MM.1S (cell line): ENCODE results near the gene NACAD.

Experiments used
- DNase-seq: peaks from one replicate; pipeline ENCODE4 v3.0.0-alpha.2; 2015
- H2AFZ ChIP-seq: fragments of 300-600 bp; sonication (generic); 2 replicates; pipeline ENCODE4 v1.6.0; 2016; ENCODE audit warnings: antibody characterized with exemption, low read length
- H3F3A ChIP-seq: fragments of 300-600 bp; sonication (generic); 2 replicates; pipeline ENCODE4 v1.6.1; 2016; ENCODE audit warnings: mild to moderate bottlenecking, antibody characterized with exemption, low read length, moderate library complexity, mixed read lengths; ENCODE audit not compliant: insufficient read depth
- H3K27ac ChIP-seq: fragments of 300-600 bp; sonication (generic); 2 replicates; pipeline ENCODE4 v1.5.1; 2016; ENCODE audit warnings: mild to moderate bottlenecking, low read length
- H3K27me3 ChIP-seq: fragments of 300-600 bp; sonication (generic); replicated peaks from 2 replicates; pipeline ENCODE4 v1.6.0; 2016; ENCODE audit warnings: low read length; ENCODE audit not compliant: insufficient read depth
- H3K36me3 ChIP-seq: fragments of 300-600 bp; sonication (generic); replicated peaks from 2 replicates; pipeline ENCODE4 v1.6.1; 2016; ENCODE audit warnings: mild to moderate bottlenecking, low read length, mixed read lengths; ENCODE audit not compliant: insufficient read depth
- H3K4me1 ChIP-seq: fragments of 300-600 bp; sonication (generic); 2 replicates; pipeline ENCODE4 v1.6.1; 2016; ENCODE audit warnings: low read length, mixed read lengths
- H3K4me2 ChIP-seq: fragments of 300-600 bp; sonication (generic); 2 replicates; pipeline ENCODE4 v1.6.0; 2016; ENCODE audit warnings: low read depth, low read length
- H3K4me3 ChIP-seq: fragments of 300-600 bp; sonication (generic); 2 replicates; pipeline ENCODE4 v1.5.1; 2016; ENCODE audit warnings: low read length, mixed read lengths
- H3K79me2 ChIP-seq: fragments of 300-600 bp; sonication (generic); 2 replicates; pipeline ENCODE4 v1.6.1; 2016; ENCODE audit warnings: mixed run types, low read length, mixed read lengths
- H3K9ac ChIP-seq: fragments of 300-600 bp; sonication (generic); 2 replicates; pipeline ENCODE4 v1.6.1; 2016; ENCODE audit warnings: low read length, mixed read lengths
- H3K9me2 ChIP-seq: fragments of 300-600 bp; sonication (generic); replicated peaks from 2 replicates; pipeline ENCODE4 v1.6.1; 2016; ENCODE audit warnings: mild to moderate bottlenecking, low read length, mixed read lengths; ENCODE audit not compliant: insufficient read depth
- H3K9me3 ChIP-seq: fragments of 300-600 bp; sonication (generic); replicated peaks from 2 replicates; pipeline ENCODE4 v1.6.1; 2016; ENCODE audit warnings: mild to moderate bottlenecking, low read length, mixed read lengths; ENCODE audit not compliant: insufficient read depth
- H4K20me1 ChIP-seq: fragments of 300-600 bp; sonication (generic); 2 replicates; pipeline ENCODE4 v1.6.1; 2016; ENCODE audit warnings: mild to moderate bottlenecking, low read length, moderate library complexity, mixed read lengths; ENCODE audit not compliant: insufficient read depth
- EZH2 ChIP-seq: fragments of 300-600 bp; sonication (generic); optimal IDR thresholded peaks from 2 replicates; pipeline ENCODE3; 2017; ENCODE audit warnings: low read depth, mild to moderate bottlenecking, antibody characterized with exemption, low read length, mixed read lengths
- EZH2phosphoT487 ChIP-seq: fragments of 300-600 bp; sonication (generic); IDR thresholded peaks from 2 replicates; pipeline ENCODE4 v1.6.1; 2018; ENCODE audit warnings: antibody characterized with exemption, low read length
- TF ChIP-seq, protein P1 (sequence below): fragments of 300-600 bp; sonication (generic); IDR thresholded peaks from 2 replicates; pipeline ENCODE4 v1.5.1; 2016; ENCODE audit warnings: antibody characterized with exemption, low read length, mixed read lengths

Gene NACAD

DNA sequence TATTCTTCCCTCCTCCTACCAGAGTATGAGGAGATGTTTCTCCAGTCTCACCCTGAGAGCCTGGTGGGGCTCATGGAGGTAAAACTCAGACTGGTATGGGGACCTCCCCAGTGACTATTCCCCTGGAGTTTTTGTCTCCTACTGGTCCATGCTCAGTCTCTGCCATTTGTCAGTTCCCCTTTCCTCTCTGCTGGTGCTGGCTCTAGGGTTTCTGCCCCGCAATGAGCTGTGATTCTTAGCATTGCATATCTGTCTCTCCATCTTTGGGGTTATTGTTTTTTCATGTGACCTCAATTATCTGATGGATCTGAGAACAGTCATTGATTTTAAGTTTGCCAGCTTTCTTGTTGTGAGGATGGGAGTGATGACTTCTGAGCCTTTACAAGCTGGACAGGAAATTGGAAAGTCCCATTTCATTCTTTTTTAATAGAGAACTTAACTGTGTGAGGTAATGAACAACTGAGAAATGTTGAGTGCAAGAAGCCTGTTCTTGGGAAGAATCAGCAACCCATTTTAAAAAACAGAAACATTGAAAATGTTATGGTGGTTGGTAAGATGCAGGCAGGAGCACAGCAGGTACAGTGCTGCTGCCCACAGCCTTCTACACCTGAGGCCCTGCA lies 26.9 kb downstream of the NACAD start:
- Histone ChIP-seq H3K9me3 (no peaks in the 10 kb centered on the region), H3K4me1 (0 out of 2 replicates have a peak, but pooled peaks cover 6% of the 10 kb centered on the region), H3K9ac (no peak overlapping the region), H3K36me3 (peaks cover 7% of the 10 kb centered on the region), H3K79me2 (peaks cover 98% of the 10 kb centered on the region), H3K4me2 (no peak overlapping the region), H2AFZ (no peak overlapping the region), H4K20me1 (peaks cover 26% of the 10 kb centered on the region; the same call in 1 of the 2 replicates), H3F3A (no peaks in the 10 kb centered on the region), H3K4me3 (no peak overlapping the region), H3K27ac (no peak overlapping the region), H3K27me3 (no peaks in the 10 kb centered on the region), H3K9me2 (no peaks in the 10 kb centered on the region)
- no peak for DNase-seq
- TF ChIP-seq EZH2 (no peak), EZH2phosphoT487 (no peak)
- TF ChIP-seq, protein P1, sequence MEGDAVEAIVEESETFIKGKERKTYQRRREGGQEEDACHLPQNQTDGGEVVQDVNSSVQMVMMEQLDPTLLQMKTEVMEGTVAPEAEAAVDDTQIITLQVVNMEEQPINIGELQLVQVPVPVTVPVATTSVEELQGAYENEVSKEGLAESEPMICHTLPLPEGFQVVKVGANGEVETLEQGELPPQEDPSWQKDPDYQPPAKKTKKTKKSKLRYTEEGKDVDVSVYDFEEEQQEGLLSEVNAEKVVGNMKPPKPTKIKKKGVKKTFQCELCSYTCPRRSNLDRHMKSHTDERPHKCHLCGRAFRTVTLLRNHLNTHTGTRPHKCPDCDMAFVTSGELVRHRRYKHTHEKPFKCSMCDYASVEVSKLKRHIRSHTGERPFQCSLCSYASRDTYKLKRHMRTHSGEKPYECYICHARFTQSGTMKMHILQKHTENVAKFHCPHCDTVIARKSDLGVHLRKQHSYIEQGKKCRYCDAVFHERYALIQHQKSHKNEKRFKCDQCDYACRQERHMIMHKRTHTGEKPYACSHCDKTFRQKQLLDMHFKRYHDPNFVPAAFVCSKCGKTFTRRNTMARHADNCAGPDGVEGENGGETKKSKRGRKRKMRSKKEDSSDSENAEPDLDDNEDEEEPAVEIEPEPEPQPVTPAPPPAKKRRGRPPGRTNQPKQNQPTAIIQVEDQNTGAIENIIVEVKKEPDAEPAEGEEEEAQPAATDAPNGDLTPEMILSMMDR = no peak

- no peak for TF ChIP-seq EZH2phosphoT487
- no peak for TF ChIP-seq EZH2
- TF ChIP-seq, protein P1 = no peak
- Histone ChIP-seq H3K36me3 (peaks cover 7% of the 10 kb centered on the region), H3K27me3 (no peaks in the 10 kb centered on the region), H3K4me1 (0 out of 2 replicates have a peak, but pooled peaks cover 6% of the 10 kb centered on the region), H3K9me2 (no peaks in the 10 kb centered on the region), H3F3A (no peaks in the 10 kb centered on the region), H3K4me2 (no peak overlapping the region), H2AFZ (no peak overlapping the region), H3K79me2 (peaks cover 100% of the 10 kb centered on the region), H4K20me1 (peaks cover 28% of the 10 kb centered on the region; the same call in 1 of the 2 replicates), H3K27ac (no peak overlapping the region), H3K9me3 (no peaks in the 10 kb centered on the region), H3K4me3 (no peak overlapping the region), H3K9ac (no peak overlapping the region)
- no peak for DNase-seq
Measured at GRCh38 chr7:45061352-45061751, 27.4 kb downstream of the NACAD start.

- Histone ChIP-seq H3K79me2 (peaks cover 99% of the 10 kb centered on the region), H3K9ac (no peak overlapping the region), H3K9me3 (no peaks in the 10 kb centered on the region), H3K4me1 (0 out of 2 replicates have a peak, but pooled peaks cover 6% of the 10 kb centered on the region), H4K20me1 (peaks cover 30% of the 10 kb centered on the region; the same call in 1 of the 2 replicates), H3F3A (no peaks in the 10 kb centered on the region), H3K27me3 (no peaks in the 10 kb centered on the region), H3K9me2 (no peaks in the 10 kb centered on the region), H2AFZ (no peak overlapping the region), H3K4me2 (no peak overlapping the region), H3K4me3 (no peak overlapping the region), H3K27ac (no peak overlapping the region), H3K36me3 (peaks cover 7% of the 10 kb centered on the region)
- TF ChIP-seq EZH2phosphoT487 = no peak
- TF ChIP-seq, protein P1 = no peak
- no peak for TF ChIP-seq EZH2
- DNase-seq = no peak
Measured at GRCh38 chr7:45060295-45060694, 28.5 kb downstream of the NACAD start.
